IMR-90 (cell line): Measurements from ENCODE around the gene MCTS1. TPM values are rescaled to one million over a fixed set of nuclear protein-coding genes. Genes with fewer than 3 reads are reported as not detected.

ENCODE experiments used
- ATAC-seq: fragments of 200-7000 bp; cut with Tn5 transposase; 2 replicates; pipeline ENCODE4 v1.9.1; 2020; ENCODE audit warnings: low read depth, mild to moderate bottlenecking, moderate library complexity
- BruUV-seq: library from RNA; stranded (reverse); fragments of 400-500 nt; replicated peaks from 2 replicates; lab custom pipeline; 2021; lab: Mats Ljungman, UMichigan
- CTCF ChIA-PET: fragments of 300-600 bp; formaldehyde crosslinking; extraction: SDS; loops from one replicate; lab custom pipeline; 2021; ENCODE audit warnings: antibody characterized with exemption; lab: Yijun Ruan, JAX
- POLR2A ChIA-PET: fragments of 300-600 bp; sonication (Branson Sonifier 250); formaldehyde crosslinking; loops from one replicate; lab custom pipeline; 2022; ENCODE audit warnings: antibody characterized with exemption; ENCODE audit not compliant: unreplicated experiment; lab: Charles Lee
- DNase-seq: peaks from one replicate; pipeline ENCODE4 v3.0.0; 2013
- H2AFZ ChIP-seq: replicated peaks from 2 replicates; pipeline ENCODE3; 2013; ENCODE audit warnings: low read length, mild to moderate bottlenecking; ENCODE audit not compliant: poor library complexity
- H2AK5ac ChIP-seq: 2 replicates; pipeline ENCODE4 v1.6.1; 2013; ENCODE audit warnings: low read depth, low read length, inconsistent platforms
- H2AK9ac ChIP-seq: replicated peaks from 2 replicates; pipeline ENCODE3; 2013; ENCODE audit warnings: mild to moderate bottlenecking, low read depth, low read length, moderate library complexity; ENCODE audit not compliant: poor library complexity
- H2BK120ac ChIP-seq: 2 replicates; pipeline ENCODE4 v1.6.1; 2013; ENCODE audit warnings: low read depth, low read length, inconsistent platforms
- H2BK15ac ChIP-seq: 3 replicates; pipeline ENCODE4 v1.6.1; 2013; ENCODE audit warnings: low read depth, low read length, inconsistent platforms
- H2BK20ac ChIP-seq: 2 replicates; pipeline ENCODE4 v1.6.1; 2013; ENCODE audit warnings: low read depth, mild to moderate bottlenecking, inconsistent platforms, low read length, moderate library complexity
- H2BK5ac ChIP-seq: 2 replicates; pipeline ENCODE4 v1.6.1; 2013; ENCODE audit warnings: mild to moderate bottlenecking, low read depth, low read length, inconsistent platforms; ENCODE audit not compliant: poor library complexity, severe bottlenecking
- H3K14ac ChIP-seq: replicated peaks from 2 replicates; pipeline ENCODE4 v1.6.1; 2013; ENCODE audit warnings: low read depth, low read length, inconsistent platforms
- H3K18ac ChIP-seq: 2 replicates; pipeline ENCODE4 v1.6.1; 2013; ENCODE audit warnings: low read depth, low read length, control low read depth
- H3K23ac ChIP-seq: 2 replicates; pipeline ENCODE4 v1.6.1; 2013; ENCODE audit warnings: low read depth, low read length, inconsistent platforms
- H3K27ac ChIP-seq: 2 replicates; pipeline ENCODE4 v1.5.1; 2013; ENCODE audit warnings: mild to moderate bottlenecking, control low read depth, low read length; ENCODE audit not compliant: insufficient read depth
- H3K27me3 ChIP-seq: 2 replicates; pipeline ENCODE4 v1.6.1; 2013; ENCODE audit warnings: low read length; ENCODE audit not compliant: control insufficient read depth, insufficient read depth
- H3K36me3 ChIP-seq: 2 replicates; pipeline ENCODE4 v1.6.1; 2013; ENCODE audit warnings: low read length, mixed read lengths; ENCODE audit not compliant: control insufficient read depth, insufficient read depth
- H3K4ac ChIP-seq: 2 replicates; pipeline ENCODE4 v1.6.1; 2013; ENCODE audit warnings: low read depth, low read length, inconsistent platforms
- H3K4me1 ChIP-seq: 2 replicates; pipeline ENCODE4 v1.6.1; 2013; ENCODE audit warnings: low read length, mixed read lengths; ENCODE audit not compliant: control insufficient read depth, insufficient read depth
- H3K4me2 ChIP-seq: 2 replicates; pipeline ENCODE4 v1.6.1; 2013; ENCODE audit warnings: low read depth, mild to moderate bottlenecking, control low read depth, low read length, moderate library complexity
- H3K4me3 ChIP-seq: 2 replicates; pipeline ENCODE4 v1.5.1; 2013; ENCODE audit warnings: low read depth, mild to moderate bottlenecking, control low read depth, low read length, moderate library complexity; ENCODE audit not compliant: insufficient read depth
- H3K56ac ChIP-seq: 2 replicates; pipeline ENCODE4 v1.6.1; 2013; ENCODE audit warnings: low read length, inconsistent platforms; ENCODE audit not compliant: insufficient read depth; ENCODE audit errors: extremely low read depth
- H3K79me1 ChIP-seq, 2 experiments: 2 replicates each; pipeline ENCODE4 v1.6.1; 2013; ENCODE audit warnings: low read length in 2 of 2, inconsistent platforms in 1 of 2, low read depth in 1 of 2
- H3K9ac ChIP-seq: 2 replicates; pipeline ENCODE4 v1.6.1; 2013; ENCODE audit warnings: low read depth, low read length, control low read depth
- H3K9me1 ChIP-seq: 2 replicates; pipeline ENCODE4 v1.6.1; 2013; ENCODE audit warnings: low read length, inconsistent platforms; ENCODE audit not compliant: insufficient read depth
- H3K9me3 ChIP-seq: 2 replicates; pipeline ENCODE4 v1.6.1; 2013; ENCODE audit warnings: low read length; ENCODE audit not compliant: control insufficient read depth, insufficient read depth
- H4K20me1 ChIP-seq: 2 replicates; pipeline ENCODE4 v1.6.1; 2013; ENCODE audit warnings: low read length, inconsistent platforms; ENCODE audit not compliant: insufficient read depth
- H4K5ac ChIP-seq: 2 replicates; pipeline ENCODE4 v1.6.1; 2013; ENCODE audit warnings: mild to moderate bottlenecking, low read depth, low read length, control low read depth
- H4K8ac ChIP-seq, 2 experiments: 2 replicates each; pipeline ENCODE4 v1.6.1; 2013; ENCODE audit warnings: low read depth in 2 of 2, low read length in 2 of 2, control low read depth in 1 of 2, inconsistent platforms in 1 of 2
- H4K91ac ChIP-seq: 2 replicates; pipeline ENCODE4 v1.6.1; 2013; ENCODE audit warnings: low read depth, low read length, inconsistent platforms; ENCODE audit not compliant: insufficient read depth
- CEBPB ChIP-seq: IDR thresholded peaks from 2 replicates; pipeline ENCODE4 v1.6.1; 2012; ENCODE audit warnings: low read depth, low read length, improper control_type of control experiment
- CHD1 ChIP-seq: IDR thresholded peaks from 2 replicates; pipeline ENCODE4 v1.6.1; 2012; ENCODE audit warnings: low read depth, low read length, improper control_type of control experiment
- ELK1 ChIP-seq: fragments of 150-350 bp; IDR thresholded peaks from 2 replicates; pipeline ENCODE4 v1.6.1; 2016; ENCODE audit warnings: low read depth, mild to moderate bottlenecking, low read length, moderate library complexity, borderline replicate concordance
- MAZ ChIP-seq: IDR thresholded peaks from 2 replicates; pipeline ENCODE4 v1.6.1; 2012; ENCODE audit warnings: low read depth, mild to moderate bottlenecking, low read length, improper control_type of control experiment, moderate library complexity, borderline replicate concordance
- NFE2L2 ChIP-seq: fragments of 150-350 bp; IDR thresholded peaks from 2 replicates; pipeline ENCODE4 v1.6.1; 2016; ENCODE audit warnings: low read depth, mild to moderate bottlenecking, low read length
- RAD21 ChIP-seq: IDR thresholded peaks from 2 replicates; pipeline ENCODE4 v1.6.1; 2012; ENCODE audit warnings: low read length, improper control_type of control experiment
- RCOR1 ChIP-seq: IDR thresholded peaks from 2 replicates; pipeline ENCODE4 v1.6.1; 2012; ENCODE audit warnings: mild to moderate bottlenecking, low read length, improper control_type of control experiment; ENCODE audit not compliant: insufficient replicate concordance
- WGBS, 2 experiments: methylation state at CpG; one replicate each; pipeline versions ENCODE4 v1.1.5 to v1.1.7; 2013; ENCODE audit warnings: missing lambda C conversion rate in 2 of 2; ENCODE audit not compliant: insufficient read length in 1 of 2; ENCODE audit errors: extremely low coverage in 2 of 2; 5-methylcytosine and 5-hydroxymethylcytosine counted together
- dilution Hi-C: fragments of 300-500 bp; cut with HindIII; formaldehyde crosslinking; loops from one replicate; pipeline ENCODE4 v1.14.3; 2018; ENCODE audit warnings: low sequenced_read_pairs; ENCODE audit not compliant: unreplicated experiment
- in situ Hi-C: fragments of 300-500 bp; cut with MboI; formaldehyde crosslinking; loops from 3 replicates; pipeline ENCODE4 v1.14.3; 2019; ENCODE audit warnings: low sequenced_read_pairs, inconsistent platforms, mixed read lengths
- intact Hi-C: fragments of 100-400 bp; cut with micrococcal nuclease; formaldehyde crosslinking; loops from 2 replicates; pipeline ENCODE4 v1.10.0; 2022
- polyA plus RNA-seq, 3 experiments: library from polyadenylated mRNA; depleted of rRNA; stranded (reverse); fragments of >200 nt; gene quantifications; 2 replicates each; pipeline ENCODE4 v1.2.3, GENCODE V29; 2012; ENCODE audit warnings: low replicate concordance in 1 of 3
- total RNA-seq: library from RNA; depleted of rRNA; stranded (reverse); fragments of >200 nt; gene quantifications from 2 replicates; pipeline ENCODE4 v1.2.3, GENCODE V29; 2012

MCTS1 gene
- total and polyA plus RNA-seq, 2 of the 4 experiments (the other 2 are of a cell fraction), result 36.9 to 52.8 TPM

GRCh38 chrX:120564925-120565324 is 39.0 kb upstream of the MCTS1 start:
- Histone ChIP-seq H3K79me1 (no peaks in the 10 kb centered on the region; a peak in 1 of 4 replicates), H3K4me3 (no peak overlapping the region), H3K36me3 (no peaks in the 10 kb centered on the region; the same call in 1 of the 2 replicates), H3K4me1 (no peaks in the 10 kb centered on the region), H3K9me1 (no peaks in the 10 kb centered on the region), H2AK5ac (no peak overlapping the region), H3K4ac (no peak overlapping the region), H3K27ac (no peak overlapping the region), H2BK120ac (no peak overlapping the region), H2AFZ (no peak overlapping the region), H2AK9ac (no peak overlapping the region), H3K27me3 (no peaks in the 10 kb centered on the region), H3K56ac (no peak overlapping the region), H2BK20ac (no peak overlapping the region), H3K9ac (no peak overlapping the region), H3K9me3 (no peaks in the 10 kb centered on the region), H4K20me1 (no peaks in the 10 kb centered on the region), H4K91ac (no peak overlapping the region), H2BK15ac (no peak overlapping the region), H3K23ac (no peak overlapping the region), H2BK5ac (no peak overlapping the region), H4K5ac (no peak overlapping the region), H3K14ac (no peak overlapping the region), H3K18ac (no peak overlapping the region), H4K8ac (no peak overlapping the region), H3K4me2 (no peak overlapping the region)
- CTCF ChIA-PET, result no interaction called here
- no TSS peak for BruUV-seq
- DNase-seq (no peak), ATAC-seq (no peak)
- dilution Hi-C loops, result no loop called here
- POLR2A ChIA-PET, result no interaction called here
- intact Hi-C loops, result no loop called here
- TF ChIP-seq RAD21 (no peak), MAZ (no peak), ELK1 (no peak), NFE2L2 (no peak), CHD1 (no peak), CEBPB (no peak), RCOR1 (no peak)
- in situ Hi-C loops, result no loop called here
- WGBS, 2 experiments, result no CpG with 5 or more reads among the region's 1 CpG
